ENCODE measurements around the gene OR10G3.

OR10G3 gene

DNA sequence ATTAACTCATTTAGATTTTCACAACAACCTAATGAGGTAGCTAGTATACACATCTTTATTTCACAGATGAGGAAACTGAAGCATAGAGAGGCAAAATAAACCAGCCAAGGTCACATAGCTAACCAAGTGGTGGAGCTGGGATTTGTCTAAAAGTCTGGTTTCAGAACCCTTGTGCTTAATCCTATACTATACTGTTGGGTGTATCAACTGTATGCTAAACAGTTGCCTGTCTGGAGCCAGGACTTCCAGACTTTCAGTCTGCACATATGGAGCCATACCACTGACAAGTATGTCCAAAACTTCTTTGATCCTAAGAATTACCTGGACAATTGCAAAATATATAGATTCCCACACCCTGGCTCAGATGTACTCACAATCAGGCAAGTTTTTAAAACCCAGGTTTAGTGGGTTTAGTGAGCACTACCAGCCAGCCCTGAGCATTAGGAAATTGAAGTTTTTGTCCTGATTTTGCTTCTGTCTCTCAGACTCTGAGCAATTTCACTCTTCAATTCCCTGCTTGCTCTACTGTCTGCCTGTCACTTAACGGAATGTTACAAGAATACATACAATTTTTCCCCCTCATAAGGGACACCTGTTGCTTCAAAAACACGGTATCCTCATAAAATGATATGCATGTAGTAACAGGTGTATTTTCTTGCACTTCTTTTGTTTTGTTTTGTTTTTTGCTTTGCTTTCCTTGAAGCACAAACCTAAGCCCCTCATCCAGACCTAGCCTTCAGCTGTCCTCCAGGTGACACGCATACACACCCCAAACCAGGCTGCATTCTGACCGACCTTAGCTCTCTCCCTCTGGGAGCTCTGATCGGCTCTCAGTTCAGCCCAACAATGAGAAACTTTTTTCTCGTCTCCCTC, 44.1 kb downstream of the OR10G3 start:
- FAIRE-seq: no peak

DNA sequence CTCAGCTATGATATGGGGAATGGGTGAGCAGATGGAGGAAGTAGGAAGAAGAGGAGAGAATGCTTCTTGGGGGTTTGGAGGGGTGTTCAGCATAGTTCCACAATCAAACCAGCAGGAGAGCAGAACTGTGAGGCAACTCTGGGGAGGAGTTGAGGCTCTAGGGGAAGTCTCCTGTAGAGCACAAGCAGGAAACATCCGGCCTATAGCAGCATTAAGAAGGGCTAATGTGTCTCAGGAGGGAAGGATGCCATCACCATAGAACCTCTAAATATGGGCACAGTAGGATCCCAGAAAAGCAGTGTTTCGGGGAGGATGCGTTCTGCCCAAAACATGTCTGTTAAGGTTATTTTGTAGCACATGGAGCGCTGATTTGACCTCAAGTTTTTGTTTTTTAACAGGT, 45.3 kb downstream of the OR10G3 start:
- no peak for FAIRE-seq

DNA sequence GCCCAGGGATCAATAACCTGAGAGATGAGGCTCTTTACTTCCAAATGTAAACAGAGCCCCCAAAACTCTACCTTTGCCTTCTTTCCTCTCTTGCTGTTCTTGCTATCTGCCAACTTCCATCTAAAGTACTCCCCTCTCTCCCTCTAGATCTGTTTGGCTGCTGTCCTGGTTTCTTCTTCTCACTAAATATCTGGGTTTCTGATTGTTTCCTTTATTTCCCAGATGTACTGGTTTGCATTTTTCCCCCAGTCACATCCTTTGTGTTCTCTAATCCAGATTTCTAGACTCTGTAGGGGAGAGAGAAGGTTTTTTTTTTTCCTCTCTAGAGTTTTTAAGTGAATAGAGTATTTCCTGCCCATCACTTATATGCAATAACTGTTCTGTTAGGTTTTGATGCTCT, 46.6 kb downstream of the OR10G3 start:
- FAIRE-seq: no peak

DNA sequence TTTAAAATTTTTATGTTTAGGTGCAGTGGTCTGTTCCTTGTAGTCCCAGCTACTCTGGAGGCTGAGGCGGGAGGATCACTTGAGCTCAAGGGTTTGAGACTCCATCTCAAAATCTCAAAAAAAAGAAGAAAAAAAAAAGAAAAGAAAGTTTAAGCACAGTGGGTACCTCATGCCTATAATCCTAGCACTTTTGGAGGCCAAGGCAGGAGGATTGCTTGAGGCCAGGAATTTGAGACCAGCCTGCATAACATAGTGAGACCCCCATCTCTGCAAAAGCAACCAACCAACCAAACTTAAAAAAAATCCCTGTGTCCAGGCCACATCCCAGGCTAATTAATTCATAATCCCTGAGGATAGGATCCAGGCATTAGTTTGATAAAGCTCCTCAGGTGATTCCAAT, 50.4 kb downstream of the OR10G3 start:
- no peak for FAIRE-seq

DNA sequence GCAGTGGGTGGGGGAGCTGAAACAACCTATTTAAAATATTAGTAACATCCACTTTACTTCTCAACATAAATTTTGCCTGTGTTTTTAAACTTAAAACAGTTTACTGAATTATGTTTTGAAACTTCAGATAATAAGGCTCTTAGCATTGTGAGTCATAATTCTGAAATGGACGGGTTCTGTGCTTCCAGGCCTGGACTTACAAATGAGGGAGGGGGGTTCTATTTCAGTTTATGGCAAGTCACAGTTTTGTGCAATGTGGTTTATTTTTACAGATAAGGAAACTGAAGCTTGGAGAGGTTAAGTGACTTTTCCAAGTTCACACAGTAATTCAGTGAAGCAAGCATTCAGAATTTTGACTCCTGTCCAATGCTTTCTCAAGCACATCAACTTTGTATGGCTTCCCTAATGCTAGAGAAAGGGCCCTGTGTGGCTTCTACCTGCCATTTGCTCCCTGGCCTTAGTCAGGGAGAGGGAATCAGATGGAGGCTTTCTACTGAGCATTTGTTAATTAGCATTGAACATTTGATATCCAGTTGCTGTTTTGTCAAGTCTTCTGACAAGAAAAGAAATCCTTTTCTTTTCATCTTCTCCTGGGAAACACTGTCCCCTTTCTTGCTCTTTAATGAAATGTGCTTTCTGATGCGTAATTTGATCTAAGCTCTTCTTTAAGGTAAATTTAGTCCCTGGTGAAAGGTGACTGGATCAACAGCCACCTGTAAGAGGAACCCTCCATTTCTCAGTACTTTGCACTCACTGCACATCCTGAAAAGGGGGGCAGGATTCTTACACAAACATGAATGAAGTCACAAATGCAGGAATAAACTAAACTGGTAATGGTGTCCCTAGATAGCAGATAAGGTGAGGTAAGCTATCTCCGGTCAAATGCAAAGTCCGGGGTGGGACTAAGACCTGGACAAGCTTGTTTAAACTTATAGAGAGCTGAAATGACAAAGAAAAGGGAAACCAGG, 51.2 kb downstream of the OR10G3 start:
- FAIRE-seq: no peak

DNA sequence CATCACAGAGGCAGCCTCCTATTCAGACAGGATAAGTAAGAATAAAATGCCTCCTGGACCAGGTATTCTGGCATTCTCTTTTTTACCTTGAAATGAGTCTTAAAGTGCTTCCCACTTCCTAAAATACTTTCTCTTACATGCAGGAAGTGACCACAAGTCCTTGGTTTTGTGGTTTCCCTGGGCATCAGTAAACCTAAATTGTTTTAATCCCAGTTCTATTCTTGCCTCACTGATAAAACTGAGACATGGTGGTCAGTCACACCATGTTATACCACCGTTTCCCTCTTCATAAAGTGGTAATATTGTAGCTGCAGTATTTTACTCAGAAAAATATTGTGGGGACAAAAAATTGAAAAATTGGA, 52.6 kb downstream of the OR10G3 start:
- no peak for FAIRE-seq

DNA sequence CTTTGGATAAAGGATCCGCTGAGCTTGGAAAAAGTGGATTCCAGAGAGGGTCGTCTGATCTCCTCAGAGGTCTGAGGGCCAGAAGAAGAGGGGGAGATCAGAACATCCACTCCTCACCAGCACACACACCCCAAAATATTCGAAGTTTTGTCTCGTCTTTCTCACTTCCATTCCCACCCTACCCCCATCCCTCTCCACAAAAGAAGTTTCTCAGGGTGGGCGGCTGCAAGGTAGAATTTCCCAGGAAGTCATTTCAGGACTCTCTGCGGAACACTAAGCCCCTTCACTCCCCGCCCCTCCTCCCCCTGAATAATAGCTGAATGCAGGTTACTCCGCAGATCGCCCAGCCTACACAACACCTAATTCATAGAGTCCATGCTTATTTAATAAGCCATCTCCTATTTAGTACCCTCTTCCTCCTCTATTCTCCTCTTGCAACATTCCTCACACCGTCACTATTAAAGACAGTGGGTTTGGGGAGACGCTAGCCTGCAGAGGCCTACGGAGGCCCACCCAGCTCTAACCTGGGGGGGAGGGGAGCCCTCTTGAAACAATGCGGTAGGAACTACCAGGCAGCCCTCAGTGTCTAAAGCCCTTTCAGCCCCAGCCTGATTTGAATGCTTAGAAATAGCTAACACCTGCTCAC, 53.1 kb downstream of the OR10G3 start:
- FAIRE-seq: no peak

DNA sequence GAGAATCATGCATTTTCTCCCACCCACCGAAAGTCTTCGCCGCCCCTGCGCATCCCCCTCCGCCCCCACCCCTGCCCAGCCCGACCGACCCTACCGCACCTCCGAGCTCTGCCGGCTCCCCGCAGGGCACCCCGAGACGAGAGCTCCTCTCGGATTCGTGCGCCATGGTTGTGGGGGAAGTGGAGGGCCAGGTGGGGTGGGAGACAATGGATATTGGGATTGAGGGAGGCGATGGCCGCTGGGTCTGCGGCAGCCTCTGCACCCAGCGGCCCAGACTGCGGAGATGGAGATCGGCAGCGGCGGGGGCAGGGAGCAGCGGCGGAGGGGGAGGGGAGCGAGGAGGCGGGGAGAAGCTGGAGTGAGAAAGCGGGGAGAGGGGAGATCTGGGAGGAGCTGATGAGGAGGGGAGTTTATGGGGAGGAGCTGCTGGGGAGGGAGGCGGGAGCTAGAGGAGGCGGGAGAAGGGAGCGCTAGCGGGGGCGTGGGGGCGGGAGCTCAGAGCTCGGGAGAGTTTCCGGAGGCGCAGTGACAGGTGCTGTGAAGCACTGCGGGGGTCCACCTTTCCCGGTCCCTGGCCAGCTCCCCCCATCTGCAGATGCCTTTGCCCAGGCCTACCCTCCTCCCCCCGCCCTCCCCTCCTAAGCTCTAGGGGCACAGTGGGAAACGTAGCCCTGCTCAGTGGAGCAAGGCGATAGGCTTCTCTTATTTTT, 53.8 kb downstream of the OR10G3 start, which contains the start of gene SALL2:
Gene SALL2, minus strand, starts transcription at position 385 of the 710 bp plus-strand sequence. Its CDS starts 219 bp downstream, at position 166.
- no peak for FAIRE-seq

DNA sequence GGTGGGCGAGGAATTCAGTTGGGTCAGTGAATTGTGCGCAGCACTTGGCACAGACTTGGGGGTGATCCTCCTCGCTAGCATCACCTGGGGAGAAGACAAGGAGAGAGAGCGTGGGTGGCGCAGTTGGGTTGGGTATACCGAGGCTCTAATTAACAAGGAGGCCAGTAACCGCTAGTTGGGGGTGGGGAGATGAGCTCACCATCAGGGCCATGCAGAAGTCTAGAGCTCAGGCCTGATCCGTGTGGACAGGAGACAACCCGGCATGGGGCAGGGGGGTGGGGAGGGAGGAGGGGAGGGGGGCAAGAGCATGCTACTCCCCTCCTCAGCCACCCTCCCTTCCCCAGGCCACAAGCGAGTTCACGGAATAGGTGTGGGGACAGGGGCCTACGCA, 54.3 kb downstream of the OR10G3 start:
- FAIRE-seq: no peak

DNA sequence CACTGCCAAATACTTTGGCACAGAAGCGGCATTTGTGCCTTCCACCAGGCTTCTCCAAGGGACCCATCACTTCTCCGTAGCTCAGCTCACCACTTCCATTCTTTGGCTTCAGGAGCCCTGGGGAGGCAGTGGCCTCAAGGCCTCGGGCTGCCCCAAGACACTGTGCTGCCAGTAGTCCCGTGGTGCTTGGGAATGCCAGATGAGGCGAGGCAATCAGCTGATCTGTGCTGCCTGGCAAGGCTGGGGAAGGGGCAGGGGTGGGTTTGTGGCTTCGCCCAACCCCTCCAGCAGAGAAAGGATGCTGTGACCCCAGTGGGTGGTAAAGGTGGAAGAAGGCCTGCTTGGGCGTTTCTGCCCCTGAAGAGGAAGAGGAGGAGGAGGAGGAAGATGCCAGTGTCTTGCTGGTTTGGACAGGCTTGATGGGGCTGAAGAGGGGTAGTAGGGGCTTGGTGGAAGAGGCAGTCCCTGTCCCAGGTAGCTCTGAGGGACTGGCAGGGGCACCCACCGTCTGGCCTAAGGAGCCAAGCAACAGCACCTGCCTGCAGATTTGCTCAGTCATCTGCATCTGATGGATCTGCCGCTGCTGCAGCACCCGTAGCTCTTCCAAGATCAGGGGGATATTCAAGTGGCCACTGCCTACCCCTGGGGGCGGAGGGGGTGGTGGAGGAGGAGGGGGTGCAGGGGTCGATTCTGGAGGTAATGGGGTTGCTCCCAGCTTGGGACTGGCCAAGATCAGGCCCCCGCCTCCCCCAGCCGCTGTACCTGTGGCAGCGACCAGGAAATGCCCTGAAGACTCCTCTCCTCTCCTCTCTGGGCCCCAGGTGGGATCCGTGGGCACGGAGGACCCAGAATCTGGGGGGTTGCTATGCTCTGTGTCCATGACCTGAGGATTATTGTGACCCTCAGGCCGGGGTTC, 55.0 kb downstream of the OR10G3 start:
- FAIRE-seq: no peak

DNA sequence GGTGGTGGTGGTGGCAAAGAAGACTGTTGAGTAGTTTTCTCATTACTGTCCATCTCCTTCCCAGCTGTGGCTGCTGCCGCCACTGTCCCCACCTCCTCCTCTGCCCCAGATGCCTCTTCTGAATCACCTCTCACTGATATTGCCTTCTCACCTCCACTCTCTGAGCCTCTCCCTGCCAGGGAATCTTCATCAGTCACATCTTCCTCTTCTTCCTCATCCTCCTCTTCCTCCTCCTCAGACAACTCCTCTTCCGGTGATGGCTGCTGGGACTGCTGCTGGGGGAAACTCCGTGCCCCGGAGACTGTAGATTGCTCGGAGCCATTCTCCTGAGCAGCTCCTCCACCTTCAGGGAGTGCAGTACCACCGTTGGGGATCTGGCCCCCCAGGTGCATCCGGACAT, 56.7 kb downstream of the OR10G3 start:
- no peak for FAIRE-seq

DNA sequence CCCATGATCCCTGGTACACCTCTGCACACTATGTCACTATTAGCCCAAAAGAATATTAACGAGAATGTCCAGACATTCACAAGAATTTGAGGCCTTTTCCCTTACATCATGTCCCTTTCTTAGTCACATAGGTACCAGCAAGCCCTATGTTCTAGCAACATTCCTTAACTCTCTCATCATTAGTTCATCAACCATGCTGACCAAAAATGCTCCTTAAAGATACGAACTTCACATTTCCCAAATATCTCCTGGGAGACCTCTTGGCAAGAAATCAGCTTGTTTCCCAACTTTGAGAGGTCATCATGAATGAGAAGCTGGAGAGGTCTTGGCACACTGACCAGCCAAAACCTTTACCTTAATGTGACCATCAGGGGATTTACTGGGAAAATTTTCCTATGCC, 58.4 kb downstream of the OR10G3 start:
- FAIRE-seq: no peak

DNA sequence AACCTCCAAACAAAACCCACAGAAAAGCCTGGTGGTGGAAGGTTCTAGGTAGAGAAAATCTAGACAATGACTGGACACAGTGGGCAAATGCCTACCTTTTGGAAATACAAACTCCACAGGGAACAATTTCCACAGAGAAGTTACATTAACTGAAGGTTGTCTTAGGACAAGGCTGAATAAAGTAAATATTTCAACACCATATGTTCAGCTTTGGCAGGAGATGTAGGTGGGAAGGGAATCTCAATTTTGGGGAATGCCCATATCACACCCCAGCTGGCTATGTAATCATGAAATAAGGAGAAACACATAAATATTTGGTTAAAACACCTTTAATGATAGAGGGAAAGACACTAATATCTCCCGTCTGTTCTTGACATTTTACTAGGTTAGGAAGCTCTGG, 59.1 kb downstream of the OR10G3 start:
- no peak for FAIRE-seq

DNA sequence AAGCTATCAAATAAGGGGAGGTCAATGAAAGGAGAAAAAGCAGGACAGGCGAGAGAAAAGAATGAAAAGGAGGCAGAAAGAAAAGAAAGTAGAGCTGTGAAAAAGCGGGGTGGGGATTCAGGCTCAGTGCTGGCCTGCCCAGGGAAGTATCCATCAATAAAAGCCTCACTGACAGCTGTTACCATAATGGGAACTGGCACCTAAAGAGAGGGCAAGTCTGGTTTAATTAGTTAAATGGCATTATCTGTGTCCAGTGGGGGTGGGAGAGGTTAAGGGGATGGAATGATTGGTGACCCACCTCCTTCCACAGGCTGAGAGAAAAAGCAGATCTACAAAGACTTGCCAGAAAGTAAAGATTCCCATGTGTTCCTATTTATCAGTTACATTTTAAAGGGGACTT, 61.2 kb downstream of the OR10G3 start:
- no peak for FAIRE-seq
